HG02678 (cell line): ENCODE data around the gene CCR5AS.
"Not testable (repeated sequence)": the region's sequence is repeated elsewhere in the genome, so short reads cannot be mapped to it uniquely, and the experiment has no call there.

Experiments
- ATAC-seq: cut with Tn5 transposase; IDR thresholded peaks from one replicate; pipeline ENCODE4 v1.9.1; 2021; ENCODE audit warnings: mild to moderate bottlenecking, moderate library complexity; ENCODE audit not compliant: unreplicated experiment

Gene CCR5AS

GRCh38 chr3:46358466-46358865 lies 48.4 kb downstream of the CCR5AS start:
- ATAC-seq = no peak

GRCh38 chr3:46356909-46357308 lies 50.0 kb downstream of the CCR5AS start:
- ATAC-seq = no peak

- ATAC-seq = no peak
Observed at GRCh38 chr3:46356276-46356675, 50.6 kb downstream of the CCR5AS start.

GRCh38 chr3:46354984-46355383 lies 51.9 kb downstream of the CCR5AS start:
- ATAC-seq = no peak

GRCh38 chr3:46354478-46354877 lies 52.4 kb downstream of the CCR5AS start:
- no peak for ATAC-seq

- no peak for ATAC-seq
Observed at GRCh38 chr3:46353647-46354410, 53.0 kb downstream of the CCR5AS start, which contains the start of gene CCR2. TSS of gene CCR2 (plus strand) at chr3:46354111. CDS start at chr3:46357528, 3,417 bp downstream.

GRCh38 chr3:46353090-46353489 lies 53.8 kb downstream of the CCR5AS start:
- ATAC-seq = no peak

GRCh38 chr3:46351646-46352045 lies 55.2 kb downstream of the CCR5AS start:
- no peak for ATAC-seq

GRCh38 chr3:46350262-46350565 lies 56.7 kb downstream of the CCR5AS start:
- ATAC-seq = no peak

GRCh38 chr3:46349484-46350261 lies 57.2 kb downstream of the CCR5AS start:
- ATAC-seq = peak; percentile 83

- no peak for ATAC-seq
Observed at GRCh38 chr3:46348823-46349482, 57.9 kb downstream of the CCR5AS start.

GRCh38 chr3:46344476-46344875 lies 62.4 kb downstream of the CCR5AS start:
- no peak for ATAC-seq

- ATAC-seq = no peak
Observed at GRCh38 chr3:46338840-46339239, 68.0 kb downstream of the CCR5AS start.

- ATAC-seq = no peak
Observed at GRCh38 chr3:46337911-46338310, 69.0 kb downstream of the CCR5AS start.

- ATAC-seq = no peak
Observed at GRCh38 chr3:46335541-46335940, 71.3 kb downstream of the CCR5AS start.

- no peak for ATAC-seq
Observed at GRCh38 chr3:46334741-46335478, 72.0 kb downstream of the CCR5AS start.

GRCh38 chr3:46330676-46331075 lies 76.2 kb downstream of the CCR5AS start:
- not testable (repeated sequence) for ATAC-seq

GRCh38 chr3:46325645-46326300 lies 81.1 kb downstream of the CCR5AS start:
- ATAC-seq = no peak

GRCh38 chr3:46324036-46324435 lies 82.8 kb downstream of the CCR5AS start:
- ATAC-seq = no peak

- peak; percentile 65 for ATAC-seq
Observed at GRCh38 chr3:46321461-46322104, 85.3 kb downstream of the CCR5AS start.
